Natural killer cell (primary cell): ENCODE data around the gene KRTAP10-6. TPM values are rescaled to one million over a fixed set of nuclear protein-coding genes. Genes with fewer than 3 reads are reported as not detected.

Source experiments
- ATAC-seq, 3 donors: fragments of 150-1000 bp in 2 of 3; fragments of 200-7000 bp in 1 of 3; cut with Tn5 transposase; 1 replicate in 1 of 3; 2 replicates in 2 of 3; pipeline ENCODE4 v1.10.0; 2021; ENCODE audit warnings: mild to moderate bottlenecking in 2 of 3, moderate library complexity in 2 of 3
- DNase-seq, 2 donors: peaks; one replicate each; pipeline versions ENCODE4 v3.0.0 to v3.0.0-alpha.2; 2013 to 2021; ENCODE audit warnings: mixed read lengths in 1 of 2
- H3K27ac ChIP-seq: one replicate; pipeline ENCODE4 v1.5.1; 2013; ENCODE audit warnings: mild to moderate bottlenecking, low read length
- H3K27me3 ChIP-seq: one replicate; pipeline ENCODE4 v1.6.1; 2013; ENCODE audit warnings: low read length; ENCODE audit not compliant: control insufficient read depth, insufficient read depth
- H3K36me3 ChIP-seq: one replicate; pipeline ENCODE4 v1.6.1; 2013; ENCODE audit warnings: low read length; ENCODE audit not compliant: control insufficient read depth, insufficient read depth
- H3K4me1 ChIP-seq: one replicate; pipeline ENCODE4 v1.6.1; 2013; ENCODE audit warnings: low read length; ENCODE audit not compliant: control insufficient read depth, insufficient read depth
- H3K4me3 ChIP-seq: one replicate; pipeline ENCODE4 v1.5.1; 2013; ENCODE audit warnings: low read length
- H3K9me3 ChIP-seq: one replicate; pipeline ENCODE4 v1.6.1; 2013; ENCODE audit warnings: low read length; ENCODE audit not compliant: control insufficient read depth, insufficient read depth
- H3K27ac Mint-ChIP-seq, 2 donors: one replicate each; pipeline ENCODE4 v1.8.0; 2022; ENCODE audit warnings: mild to moderate bottlenecking in 2 of 2, mixed read lengths in 2 of 2, moderate library complexity in 1 of 2
- H3K27me3 Mint-ChIP-seq, 2 donors: one replicate each; pipeline ENCODE4 v1.8.0; 2022; ENCODE audit warnings: low read depth in 2 of 2, mixed read lengths in 2 of 2
- H3K36me3 Mint-ChIP-seq: one replicate; pipeline ENCODE4 v1.8.0; 2022; ENCODE audit warnings: mixed read lengths
- H3K4me1 Mint-ChIP-seq, 2 donors: one replicate each; pipeline ENCODE4 v1.8.0; 2022; ENCODE audit warnings: mixed read lengths in 2 of 2
- H3K4me3 Mint-ChIP-seq: one replicate; pipeline ENCODE4 v1.8.0; 2022; ENCODE audit warnings: mild to moderate bottlenecking, moderate library complexity, mixed read lengths
- H3K9me3 Mint-ChIP-seq, 2 donors: one replicate each; pipeline ENCODE4 v1.8.0; 2022; ENCODE audit warnings: mixed read lengths in 2 of 2
- whole genome bisulfite sequencing: methylation state at CpG from one replicate; pipeline ENCODE4 v1.1.7; 2013; ENCODE audit warnings: missing lambda C conversion rate; ENCODE audit not compliant: insufficient coverage; 5-methylcytosine and 5-hydroxymethylcytosine counted together
- intact Hi-C: fragments of 100-400 bp; cut with micrococcal nuclease; formaldehyde crosslinking; loops from one replicate; pipeline ENCODE4 v1.14.2; 2022
- total RNA-seq, 4 donors: library from RNA; stranded (reverse); fragments of 120-200 nt in 1 of 4; gene quantifications; one replicate each; pipeline versions ENCODE4 v1.2.3 to v1.2.4, GENCODE V29; 2013 to 2022
- TF ChIP-seq, protein P1 (sequence below): fragments of 200-600 bp; IDR thresholded peaks from one replicate; pipeline ENCODE4 v1.8.0; 2022; ENCODE audit warnings: antibody characterized with exemption

KRTAP10-6 gene
- total RNA-seq, 3 donors from 2014 or later (not counting 1 experiment from before 2014, with no cell fraction given) = not detected

DNA sequence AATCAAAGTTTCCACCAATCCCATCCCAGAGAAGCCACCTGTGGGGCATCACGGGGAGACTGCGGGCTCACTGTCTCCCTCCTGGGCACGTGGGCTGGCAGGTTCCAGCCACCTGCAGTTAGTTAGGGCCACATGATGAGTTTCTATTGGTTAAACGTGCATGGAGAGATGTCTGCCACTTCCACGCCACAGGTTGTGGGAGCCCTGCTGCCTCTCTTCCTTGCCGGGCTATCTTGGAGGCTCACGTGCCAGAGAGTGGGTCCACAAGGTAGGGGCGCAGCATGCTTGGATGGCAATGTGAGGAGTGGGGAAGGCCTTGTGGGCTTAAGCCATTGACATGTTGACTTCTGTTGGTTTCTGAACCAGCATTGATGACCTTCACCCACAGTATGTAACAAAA, 11.6 kb upstream of the KRTAP10-6 start:
- no peak overlapping the region for H3K4me3 ChIP-seq
- DNase-seq (no peak), ATAC-seq (no peak)
- TF ChIP-seq, protein P1, sequence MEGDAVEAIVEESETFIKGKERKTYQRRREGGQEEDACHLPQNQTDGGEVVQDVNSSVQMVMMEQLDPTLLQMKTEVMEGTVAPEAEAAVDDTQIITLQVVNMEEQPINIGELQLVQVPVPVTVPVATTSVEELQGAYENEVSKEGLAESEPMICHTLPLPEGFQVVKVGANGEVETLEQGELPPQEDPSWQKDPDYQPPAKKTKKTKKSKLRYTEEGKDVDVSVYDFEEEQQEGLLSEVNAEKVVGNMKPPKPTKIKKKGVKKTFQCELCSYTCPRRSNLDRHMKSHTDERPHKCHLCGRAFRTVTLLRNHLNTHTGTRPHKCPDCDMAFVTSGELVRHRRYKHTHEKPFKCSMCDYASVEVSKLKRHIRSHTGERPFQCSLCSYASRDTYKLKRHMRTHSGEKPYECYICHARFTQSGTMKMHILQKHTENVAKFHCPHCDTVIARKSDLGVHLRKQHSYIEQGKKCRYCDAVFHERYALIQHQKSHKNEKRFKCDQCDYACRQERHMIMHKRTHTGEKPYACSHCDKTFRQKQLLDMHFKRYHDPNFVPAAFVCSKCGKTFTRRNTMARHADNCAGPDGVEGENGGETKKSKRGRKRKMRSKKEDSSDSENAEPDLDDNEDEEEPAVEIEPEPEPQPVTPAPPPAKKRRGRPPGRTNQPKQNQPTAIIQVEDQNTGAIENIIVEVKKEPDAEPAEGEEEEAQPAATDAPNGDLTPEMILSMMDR = no peak
- no peak overlapping the region for H3K27ac Mint-ChIP-seq
- peaks cover 1% of the 10 kb centered on the region in 2 donors for H3K9me3 Mint-ChIP-seq
- no peaks in the 10 kb centered on the region for H3K4me1 ChIP-seq
- H3K36me3 Mint-ChIP-seq = peaks cover 4% of the 10 kb centered on the region
- no peaks in the 10 kb centered on the region for H3K9me3 ChIP-seq
- no peak overlapping the region for H3K27ac ChIP-seq
- intact Hi-C loops = no loop called here
- no peaks in the 10 kb centered on the region for H3K36me3 ChIP-seq
- 86% methylated on average over 8 of the region's 8 CpGs for WGBS
- H3K4me3 Mint-ChIP-seq = no peak overlapping the region
- H3K4me1 Mint-ChIP-seq = no peaks in the 10 kb centered on the region
- H3K27me3 ChIP-seq = no peaks in the 10 kb centered on the region
- H3K27me3 Mint-ChIP-seq = peaks cover 21 to 49% of the 10 kb centered on the region in 2 donors

DNA sequence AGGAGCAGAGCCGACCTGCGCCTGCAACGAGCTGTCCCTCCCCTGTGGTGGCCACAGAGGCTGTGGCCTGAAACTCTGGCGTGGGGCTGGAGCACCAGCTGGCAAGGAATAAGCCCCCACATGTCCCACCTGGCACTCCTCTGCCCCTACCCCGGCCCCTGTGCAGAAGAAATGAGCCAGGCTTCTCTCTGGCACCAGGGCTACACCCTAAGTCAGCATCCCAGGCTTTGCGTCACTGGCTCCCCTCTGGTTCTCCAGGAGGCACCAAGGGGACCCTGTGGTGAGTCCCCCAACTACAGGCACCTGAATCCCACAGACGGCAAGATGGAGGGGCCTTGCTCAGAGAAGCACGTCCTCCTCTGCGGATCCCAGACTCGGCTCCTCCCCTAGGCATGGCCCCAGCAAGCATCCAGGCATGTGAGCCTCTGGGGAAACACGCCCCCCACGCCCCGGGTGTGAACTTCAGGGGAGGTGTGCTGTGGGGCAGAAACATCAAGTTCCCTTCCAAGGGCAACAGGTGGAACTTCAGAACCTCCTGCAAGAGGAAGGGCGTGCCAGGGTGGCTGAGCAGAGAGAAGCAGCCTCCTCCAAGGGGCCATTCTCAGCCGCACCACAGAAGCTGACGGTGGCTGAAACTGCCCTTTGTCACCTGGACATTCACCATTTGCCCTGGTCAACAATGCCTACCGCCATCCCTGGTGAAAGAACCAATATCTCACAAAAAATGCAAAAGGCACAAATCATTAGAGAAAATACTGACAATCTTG, 11.0 kb upstream of the KRTAP10-6 start:
- Mint-ChIP-seq H3K27me3 (peaks cover 23 to 44% of the 10 kb centered on the region in 2 donors), H3K27ac (no peak overlapping the region), H3K9me3 (peaks cover 2 to 3% of the 10 kb centered on the region in 2 donors), H3K36me3 (no peaks in the 10 kb centered on the region), H3K4me1 (no peaks in the 10 kb centered on the region), H3K4me3 (no peak overlapping the region)
- no peaks in the 10 kb centered on the region for H3K36me3 ChIP-seq
- intact Hi-C loops = no loop called here
- no peaks in the 10 kb centered on the region for H3K27me3 ChIP-seq
- no peak overlapping the region for H3K4me3 ChIP-seq
- no peaks in the 10 kb centered on the region for H3K9me3 ChIP-seq
- TF ChIP-seq, protein P1 = no peak
- DNase-seq (no peak), ATAC-seq (no peak)
- WGBS = 61% methylated on average over 17 of the region's 17 CpGs
- H3K4me1 ChIP-seq = no peaks in the 10 kb centered on the region
- H3K27ac ChIP-seq = no peak overlapping the region

DNA sequence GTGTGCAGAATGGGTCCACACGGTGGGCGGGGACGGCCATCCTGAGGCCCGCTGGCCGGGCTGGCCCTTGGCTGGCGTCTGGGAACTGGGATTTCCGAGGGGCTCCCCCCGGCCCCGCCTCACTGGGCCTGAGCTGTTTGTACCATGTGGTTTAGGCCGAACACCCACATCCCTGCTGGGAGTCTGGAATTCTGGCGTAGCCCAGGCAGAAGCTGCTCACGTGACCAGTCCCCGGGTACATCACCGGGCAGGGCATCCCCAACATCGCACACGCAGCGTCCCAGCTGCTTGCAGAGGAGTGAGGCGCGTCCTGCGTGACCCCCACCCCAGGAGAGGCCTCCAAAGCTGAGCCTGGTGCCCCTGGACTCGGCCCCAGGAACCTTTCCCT, 10.2 kb upstream of the KRTAP10-6 start:
- no peak overlapping the region for H3K4me3 ChIP-seq
- H3K4me3 Mint-ChIP-seq = no peak overlapping the region
- H3K27me3 Mint-ChIP-seq = peaks cover 24 to 36% of the 10 kb centered on the region in 2 donors
- intact Hi-C loops = no loop called here
- no peaks in the 10 kb centered on the region for H3K4me1 ChIP-seq
- H3K27ac Mint-ChIP-seq = no peak overlapping the region
- no peaks in the 10 kb centered on the region for H3K9me3 ChIP-seq
- no peak for ATAC-seq
- 85% methylated on average over 20 of the region's 21 CpGs for WGBS
- H3K36me3 Mint-ChIP-seq = no peaks in the 10 kb centered on the region
- H3K4me1 Mint-ChIP-seq = no peaks in the 10 kb centered on the region
- no peak overlapping the region for H3K27ac ChIP-seq
- DNase-seq = no peak
- H3K9me3 Mint-ChIP-seq = peaks cover 2 to 3% of the 10 kb centered on the region in 2 donors
- no peaks in the 10 kb centered on the region for H3K36me3 ChIP-seq
- no peaks in the 10 kb centered on the region for H3K27me3 ChIP-seq
- TF ChIP-seq, protein P1 = no peak
